GM12874 (cell line): Measurements from ENCODE around the gene PFKFB3.

ENCODE experiments used
- TF ChIP-seq, protein P1 (sequence below): IDR thresholded peaks from 2 replicates; pipeline ENCODE4 v1.5.1; 2011; ENCODE audit warnings: low read depth, mild to moderate bottlenecking, control low read depth, low read length, moderate library complexity; ENCODE audit not compliant: insufficient read depth

Gene PFKFB3

DNA sequence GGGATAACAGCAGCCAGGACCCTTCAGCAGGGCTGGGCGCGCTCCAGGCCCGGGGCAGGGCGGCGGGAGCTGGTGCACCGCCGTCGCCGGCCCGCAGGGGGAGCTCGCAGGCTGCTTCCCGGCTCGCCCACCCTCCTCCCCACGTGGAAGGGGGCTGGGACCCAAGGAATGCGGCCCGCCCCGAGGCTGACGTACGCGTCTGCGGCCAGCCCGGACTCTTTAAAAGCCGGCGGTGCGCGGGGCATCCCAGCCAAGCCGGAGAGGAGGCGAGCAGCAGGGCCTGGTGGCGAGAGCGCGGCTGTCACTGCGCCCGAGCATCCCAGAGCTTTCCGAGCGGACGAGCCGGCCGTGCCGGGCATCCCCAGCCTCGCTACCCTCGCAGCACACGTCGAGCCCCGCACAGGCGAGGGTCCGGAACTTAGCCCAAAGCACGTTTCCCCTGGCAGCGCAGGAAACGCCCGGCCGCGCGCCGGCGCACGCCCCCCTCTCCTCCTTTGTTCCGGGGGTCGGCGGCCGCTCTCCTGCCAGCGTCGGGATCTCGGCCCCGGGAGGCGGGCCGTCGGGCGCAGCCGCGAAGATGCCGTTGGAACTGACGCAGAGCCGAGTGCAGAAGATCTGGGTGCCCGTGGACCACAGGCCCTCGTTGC lies at the start of gene PFKFB3:
Gene PFKFB3 (plus strand): TSS at position 249 of the 647 bp plus-strand sequence. CDS start 329 bp downstream, at position 578.
- TF ChIP-seq, protein P1, sequence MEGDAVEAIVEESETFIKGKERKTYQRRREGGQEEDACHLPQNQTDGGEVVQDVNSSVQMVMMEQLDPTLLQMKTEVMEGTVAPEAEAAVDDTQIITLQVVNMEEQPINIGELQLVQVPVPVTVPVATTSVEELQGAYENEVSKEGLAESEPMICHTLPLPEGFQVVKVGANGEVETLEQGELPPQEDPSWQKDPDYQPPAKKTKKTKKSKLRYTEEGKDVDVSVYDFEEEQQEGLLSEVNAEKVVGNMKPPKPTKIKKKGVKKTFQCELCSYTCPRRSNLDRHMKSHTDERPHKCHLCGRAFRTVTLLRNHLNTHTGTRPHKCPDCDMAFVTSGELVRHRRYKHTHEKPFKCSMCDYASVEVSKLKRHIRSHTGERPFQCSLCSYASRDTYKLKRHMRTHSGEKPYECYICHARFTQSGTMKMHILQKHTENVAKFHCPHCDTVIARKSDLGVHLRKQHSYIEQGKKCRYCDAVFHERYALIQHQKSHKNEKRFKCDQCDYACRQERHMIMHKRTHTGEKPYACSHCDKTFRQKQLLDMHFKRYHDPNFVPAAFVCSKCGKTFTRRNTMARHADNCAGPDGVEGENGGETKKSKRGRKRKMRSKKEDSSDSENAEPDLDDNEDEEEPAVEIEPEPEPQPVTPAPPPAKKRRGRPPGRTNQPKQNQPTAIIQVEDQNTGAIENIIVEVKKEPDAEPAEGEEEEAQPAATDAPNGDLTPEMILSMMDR = peak; percentile 95

DNA sequence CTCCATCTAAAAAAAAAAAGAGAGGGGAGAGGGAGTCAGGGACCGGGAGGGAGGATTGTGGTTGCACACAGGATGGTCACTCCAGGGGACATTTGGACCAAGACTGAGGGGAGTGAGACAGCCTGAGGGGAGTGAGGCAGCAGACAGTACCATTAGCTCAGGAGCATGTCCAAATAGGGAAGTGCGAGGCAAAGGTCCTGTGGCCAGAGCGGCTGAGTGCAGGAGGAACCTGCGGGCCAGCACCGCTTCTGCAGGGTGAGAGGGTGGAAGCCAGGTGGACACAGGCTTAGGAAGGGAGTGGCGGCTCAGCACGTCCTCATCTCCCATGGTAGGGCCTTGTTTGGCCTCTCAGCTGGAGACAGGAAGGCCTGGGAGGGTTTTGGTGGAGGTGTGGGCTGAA lies 48.9 kb upstream of the PFKFB3 start:
- TF ChIP-seq, protein P1 = no peak

DNA sequence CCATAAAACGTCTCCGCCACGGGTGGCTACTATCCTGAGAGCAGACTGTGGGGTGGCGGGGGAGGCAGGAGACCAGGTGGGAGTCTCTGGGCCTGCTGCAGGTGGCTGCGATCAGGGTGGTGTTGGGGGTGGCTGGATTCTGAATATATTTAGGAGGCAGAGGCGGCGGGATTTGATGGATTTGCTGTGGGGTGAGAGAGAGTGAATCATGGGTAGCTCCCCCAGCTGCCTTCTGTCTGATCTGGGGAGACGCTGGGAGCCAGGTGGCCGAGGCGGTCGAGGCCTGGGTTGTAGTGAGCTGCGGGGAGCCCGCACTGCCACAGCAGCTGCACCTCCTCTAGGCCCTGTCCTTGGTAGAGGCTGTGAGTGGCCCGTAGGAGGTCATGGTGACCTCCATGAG lies 48.2 kb upstream of the PFKFB3 start:
- TF ChIP-seq, protein P1 = no peak

DNA sequence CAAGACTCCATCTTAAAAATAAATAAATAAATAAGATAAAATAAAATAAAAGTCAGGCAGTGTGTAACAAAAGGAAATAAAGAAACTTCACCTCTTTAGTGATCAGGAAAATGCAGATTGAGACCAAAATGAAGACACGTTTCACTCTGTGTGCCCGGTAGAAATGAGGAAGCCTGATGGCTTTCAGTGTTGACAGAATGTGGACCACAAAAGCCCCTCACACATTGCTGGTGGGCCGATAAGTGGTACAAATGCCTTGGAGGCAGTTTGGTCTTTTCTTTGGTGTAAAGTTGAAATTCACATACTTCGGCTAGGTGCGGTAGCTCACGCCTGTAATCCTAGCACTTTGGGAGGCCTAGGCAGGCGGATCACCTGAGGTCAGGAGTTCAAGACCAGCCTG lies 44.5 kb upstream of the PFKFB3 start:
- TF ChIP-seq, protein P1 = no peak

DNA sequence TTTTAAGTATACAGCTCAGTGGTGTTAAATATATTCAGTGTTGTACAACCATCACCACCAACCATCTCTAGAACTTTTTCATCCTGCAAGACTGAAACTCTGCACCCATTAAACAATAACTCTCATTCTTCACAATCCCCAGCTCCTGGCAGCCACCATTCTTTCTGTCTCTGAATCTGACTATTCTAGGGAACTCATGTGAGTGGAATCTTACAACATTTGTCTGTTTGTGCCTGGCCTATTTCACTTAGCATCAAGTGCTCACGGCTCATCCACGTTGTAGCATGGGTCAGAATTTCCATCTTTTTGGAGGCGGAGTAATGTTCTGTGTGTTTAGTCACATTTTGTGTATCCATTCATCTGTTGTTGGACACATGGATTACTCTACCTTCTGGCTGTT lies 40.8 kb upstream of the PFKFB3 start:
- TF ChIP-seq, protein P1 = no peak

DNA sequence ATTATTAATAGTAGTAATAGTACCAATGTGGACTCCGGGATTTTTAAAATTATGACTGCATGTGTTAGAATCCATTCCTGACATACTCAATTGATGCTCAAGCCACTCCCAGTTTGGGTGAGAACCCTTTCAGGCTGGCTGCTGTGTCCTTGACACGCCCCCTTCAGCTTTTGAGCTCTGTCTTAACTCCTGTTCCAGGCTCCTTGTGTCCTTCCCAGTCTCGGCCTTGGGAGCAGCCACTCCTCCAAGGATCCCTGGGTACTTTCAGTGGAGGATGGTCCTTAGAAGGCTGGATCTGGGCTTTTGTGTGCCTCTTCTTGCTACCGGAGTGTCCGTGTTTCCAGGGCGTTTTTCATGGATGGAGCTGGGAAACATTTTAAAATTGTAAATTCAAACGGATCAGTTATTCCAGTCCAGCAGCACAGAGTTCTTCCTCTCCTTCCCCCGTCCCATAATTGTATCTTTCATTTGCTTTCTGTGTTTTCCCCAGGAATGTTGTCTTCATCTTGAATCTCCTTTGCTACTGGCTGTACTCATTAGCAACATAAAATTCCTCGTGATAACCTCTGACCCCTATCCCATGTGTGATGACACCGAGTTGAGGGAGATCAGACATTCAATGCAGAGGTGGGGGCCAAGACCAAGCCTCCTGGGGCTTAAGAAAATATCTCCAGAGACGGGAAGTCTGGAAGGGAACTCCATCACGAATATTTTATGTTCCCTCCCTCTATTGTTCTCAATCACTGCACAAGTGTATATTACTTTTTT lies 40.0 kb upstream of the PFKFB3 start:
- TF ChIP-seq, protein P1 = no peak

DNA sequence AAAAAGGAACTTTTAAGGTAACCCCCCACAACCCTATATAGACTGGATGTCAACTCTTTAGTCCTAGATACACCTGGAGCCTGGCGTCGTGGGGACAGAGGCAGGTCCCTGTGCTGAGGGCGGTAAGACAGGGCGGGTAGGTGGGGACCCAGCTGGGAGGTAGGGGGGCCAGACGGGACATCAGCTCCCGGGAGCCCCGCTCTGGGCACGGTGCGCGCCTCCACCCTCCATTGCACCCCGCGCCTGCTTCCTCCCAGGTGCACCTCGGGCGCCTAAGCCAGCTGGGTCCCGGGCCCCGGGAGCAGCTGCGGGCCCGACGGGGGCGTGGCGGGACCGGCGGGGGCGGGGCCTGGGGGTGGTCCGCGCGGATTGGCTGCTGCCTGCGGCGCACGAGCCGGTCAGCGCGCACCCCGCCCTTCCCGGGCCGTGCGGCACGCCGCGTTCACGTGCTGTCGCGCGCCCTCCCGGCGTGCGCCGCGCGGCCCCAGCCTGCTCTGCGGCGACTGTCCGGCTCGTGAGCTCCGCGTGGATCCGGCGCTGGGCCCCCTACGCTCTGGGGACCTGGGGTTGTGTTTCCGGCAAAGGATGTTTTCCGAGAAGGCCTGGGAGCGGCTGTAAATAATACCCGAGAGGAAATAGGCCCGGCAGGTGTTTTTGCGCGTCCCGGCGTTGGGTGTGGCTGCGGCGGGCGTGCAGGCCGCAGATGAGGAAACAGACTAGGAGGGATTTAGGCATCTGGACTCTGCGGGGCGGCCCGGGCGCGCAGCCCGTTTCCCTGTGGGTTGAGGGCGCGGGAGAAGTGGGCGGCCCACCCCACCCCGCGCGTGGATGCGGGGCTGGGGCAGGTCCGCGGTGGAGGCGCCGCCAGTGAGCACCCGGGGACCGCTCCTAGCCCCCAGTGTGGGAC lies 39.1 kb upstream of the PFKFB3 start:
- TF ChIP-seq, protein P1 = no peak
